MM.1S (cell line): ENCODE measurements around the gene RCOR1.

Experiments
- DNase-seq: peaks from one replicate; pipeline ENCODE4 v3.0.0-alpha.2; 2015
- H2AFZ ChIP-seq: fragments of 300-600 bp; sonication (generic); 2 replicates; pipeline ENCODE4 v1.6.0; 2016; ENCODE audit warnings: antibody characterized with exemption, low read length
- H3F3A ChIP-seq: fragments of 300-600 bp; sonication (generic); 2 replicates; pipeline ENCODE4 v1.6.1; 2016; ENCODE audit warnings: mild to moderate bottlenecking, antibody characterized with exemption, low read length, moderate library complexity, mixed read lengths; ENCODE audit not compliant: insufficient read depth
- H3K27ac ChIP-seq: fragments of 300-600 bp; sonication (generic); 2 replicates; pipeline ENCODE4 v1.5.1; 2016; ENCODE audit warnings: mild to moderate bottlenecking, low read length
- H3K27me3 ChIP-seq: fragments of 300-600 bp; sonication (generic); replicated peaks from 2 replicates; pipeline ENCODE4 v1.6.0; 2016; ENCODE audit warnings: low read length; ENCODE audit not compliant: insufficient read depth
- H3K36me3 ChIP-seq: fragments of 300-600 bp; sonication (generic); replicated peaks from 2 replicates; pipeline ENCODE4 v1.6.1; 2016; ENCODE audit warnings: mild to moderate bottlenecking, low read length, mixed read lengths; ENCODE audit not compliant: insufficient read depth
- H3K4me1 ChIP-seq: fragments of 300-600 bp; sonication (generic); 2 replicates; pipeline ENCODE4 v1.6.1; 2016; ENCODE audit warnings: low read length, mixed read lengths
- H3K4me2 ChIP-seq: fragments of 300-600 bp; sonication (generic); 2 replicates; pipeline ENCODE4 v1.6.0; 2016; ENCODE audit warnings: low read depth, low read length
- H3K4me3 ChIP-seq: fragments of 300-600 bp; sonication (generic); 2 replicates; pipeline ENCODE4 v1.5.1; 2016; ENCODE audit warnings: low read length, mixed read lengths
- H3K79me2 ChIP-seq: fragments of 300-600 bp; sonication (generic); 2 replicates; pipeline ENCODE4 v1.6.1; 2016; ENCODE audit warnings: mixed run types, low read length, mixed read lengths
- H3K9ac ChIP-seq: fragments of 300-600 bp; sonication (generic); 2 replicates; pipeline ENCODE4 v1.6.1; 2016; ENCODE audit warnings: low read length, mixed read lengths
- H3K9me2 ChIP-seq: fragments of 300-600 bp; sonication (generic); replicated peaks from 2 replicates; pipeline ENCODE4 v1.6.1; 2016; ENCODE audit warnings: mild to moderate bottlenecking, low read length, mixed read lengths; ENCODE audit not compliant: insufficient read depth
- H3K9me3 ChIP-seq: fragments of 300-600 bp; sonication (generic); replicated peaks from 2 replicates; pipeline ENCODE4 v1.6.1; 2016; ENCODE audit warnings: mild to moderate bottlenecking, low read length, mixed read lengths; ENCODE audit not compliant: insufficient read depth
- H4K20me1 ChIP-seq: fragments of 300-600 bp; sonication (generic); 2 replicates; pipeline ENCODE4 v1.6.1; 2016; ENCODE audit warnings: mild to moderate bottlenecking, low read length, moderate library complexity, mixed read lengths; ENCODE audit not compliant: insufficient read depth
- CTCF ChIP-seq: fragments of 300-600 bp; sonication (generic); IDR thresholded peaks from 2 replicates; pipeline ENCODE4 v1.5.1; 2016; ENCODE audit warnings: antibody characterized with exemption, low read length, mixed read lengths
- EZH2 ChIP-seq: fragments of 300-600 bp; sonication (generic); optimal IDR thresholded peaks from 2 replicates; pipeline ENCODE3; 2017; ENCODE audit warnings: low read depth, mild to moderate bottlenecking, antibody characterized with exemption, low read length, mixed read lengths
- EZH2phosphoT487 ChIP-seq: fragments of 300-600 bp; sonication (generic); IDR thresholded peaks from 2 replicates; pipeline ENCODE4 v1.6.1; 2018; ENCODE audit warnings: antibody characterized with exemption, low read length

Gene RCOR1

GRCh38 chr14:102557434-102558226 is 34.8 kb upstream of the RCOR1 start:
- Histone ChIP-seq H3K79me2 (no peaks in the 10 kb centered on the region), H3K4me3 (no peak overlapping the region), H3K36me3 (no peaks in the 10 kb centered on the region), H3K9me3 (no peaks in the 10 kb centered on the region), H3F3A (no peaks in the 10 kb centered on the region), H3K4me1 (no peaks in the 10 kb centered on the region), H3K9me2 (no peaks in the 10 kb centered on the region), H3K27me3 (no peaks in the 10 kb centered on the region), H3K4me2 (no peak overlapping the region), H2AFZ (no peak overlapping the region), H3K9ac (no peak overlapping the region), H4K20me1 (no peaks in the 10 kb centered on the region), H3K27ac (no peak overlapping the region)
- no peak for DNase-seq
- TF ChIP-seq CTCF (no peak), EZH2 (no peak), EZH2phosphoT487 (no peak)

- Histone ChIP-seq H3K9me2 (no peaks in the 10 kb centered on the region), H3K4me2 (no peak overlapping the region), H3K36me3 (no peaks in the 10 kb centered on the region), H4K20me1 (no peaks in the 10 kb centered on the region), H3K9me3 (no peaks in the 10 kb centered on the region), H3K4me1 (no peaks in the 10 kb centered on the region), H3K27ac (no peak overlapping the region), H3K27me3 (no peaks in the 10 kb centered on the region), H3K9ac (no peak overlapping the region), H3K4me3 (no peak overlapping the region), H2AFZ (no peak overlapping the region), H3K79me2 (no peaks in the 10 kb centered on the region), H3F3A (no peaks in the 10 kb centered on the region)
- TF ChIP-seq CTCF (no peak), EZH2phosphoT487 (no peak), EZH2 (no peak)
- no peak for DNase-seq
Observed at GRCh38 chr14:102558556-102558955, 33.9 kb upstream of the RCOR1 start.

- no peaks in the 10 kb centered on the region for H3K36me3 ChIP-seq
- no peaks in the 10 kb centered on the region for H3K4me1 ChIP-seq
- H3K9ac ChIP-seq: no peak overlapping the region
- no peak overlapping the region for H3K27ac ChIP-seq
- H3F3A ChIP-seq: no peaks in the 10 kb centered on the region
- DNase-seq: no peak
- H2AFZ ChIP-seq: no peak overlapping the region
- TF ChIP-seq EZH2phosphoT487: no peak
- TF ChIP-seq CTCF: no peak
- TF ChIP-seq EZH2: no peak
- H3K9me3 ChIP-seq: no peaks in the 10 kb centered on the region
- H4K20me1 ChIP-seq: no peaks in the 10 kb centered on the region
- no peaks in the 10 kb centered on the region for H3K9me2 ChIP-seq
- no peak overlapping the region for H3K4me2 ChIP-seq
- no peaks in the 10 kb centered on the region for H3K27me3 ChIP-seq
- no peaks in the 10 kb centered on the region for H3K79me2 ChIP-seq
- no peak overlapping the region for H3K4me3 ChIP-seq
Observed at GRCh38 chr14:102560458-102561261, 31.8 kb upstream of the RCOR1 start.
